NK-92 (cell line): ENCODE measurements around the gene HS3ST3B1.

Source experiments
- DNase-seq: peaks from one replicate; lab custom pipeline; 2025; ENCODE audit not compliant: unreplicated experiment; lab: John Stamatoyannopoulos, UW

The HS3ST3B1 gene

GRCh38 chr17:14320734-14321475 lies 20.0 kb downstream of the HS3ST3B1 start:
- DNase-seq = no peak

- DNase-seq = no peak
These were observed 20.6 kb downstream of the HS3ST3B1 start for GRCh38 chr17:14321476-14321949.

GRCh38 chr17:14321980-14322776 lies 21.3 kb downstream of the HS3ST3B1 start:
- no peak for DNase-seq

- no peak for DNase-seq
These were observed 22.7 kb downstream of the HS3ST3B1 start for GRCh38 chr17:14323522-14323981.

- DNase-seq = no peak
These were observed 24.8 kb downstream of the HS3ST3B1 start for GRCh38 chr17:14325618-14326167.

GRCh38 chr17:14329900-14330491 lies 29.1 kb downstream of the HS3ST3B1 start:
- no peak for DNase-seq

GRCh38 chr17:14330492-14330962 lies 29.6 kb downstream of the HS3ST3B1 start:
- DNase-seq = no peak

GRCh38 chr17:14331225-14331981 lies 30.5 kb downstream of the HS3ST3B1 start:
- no peak for DNase-seq

- no peak for DNase-seq
These were observed 31.1 kb downstream of the HS3ST3B1 start for GRCh38 chr17:14331982-14332298.

GRCh38 chr17:14332331-14332730 lies 31.4 kb downstream of the HS3ST3B1 start:
- no peak for DNase-seq

- DNase-seq = no peak
These were observed 32.6 kb downstream of the HS3ST3B1 start for GRCh38 chr17:14333506-14333905.

- DNase-seq = no peak
These were observed 33.5 kb downstream of the HS3ST3B1 start for GRCh38 chr17:14334276-14334840.

- no peak for DNase-seq
These were observed 34.0 kb downstream of the HS3ST3B1 start for GRCh38 chr17:14334919-14335318.

GRCh38 chr17:14336418-14336817 lies 35.5 kb downstream of the HS3ST3B1 start:
- no peak for DNase-seq

GRCh38 chr17:14337596-14338079 lies 36.8 kb downstream of the HS3ST3B1 start:
- no peak for DNase-seq

- DNase-seq = no peak
These were observed 40.2 kb downstream of the HS3ST3B1 start for GRCh38 chr17:14340857-14341754.

GRCh38 chr17:14341866-14342265 lies 41.0 kb downstream of the HS3ST3B1 start:
- no peak for DNase-seq

GRCh38 chr17:14346801-14347200 lies 45.9 kb downstream of the HS3ST3B1 start:
- no peak for DNase-seq

- DNase-seq = no peak
These were observed 50.6 kb downstream of the HS3ST3B1 start for GRCh38 chr17:14351493-14351892.
